ENCODE data around the gene ST8SIA1.

DNA sequence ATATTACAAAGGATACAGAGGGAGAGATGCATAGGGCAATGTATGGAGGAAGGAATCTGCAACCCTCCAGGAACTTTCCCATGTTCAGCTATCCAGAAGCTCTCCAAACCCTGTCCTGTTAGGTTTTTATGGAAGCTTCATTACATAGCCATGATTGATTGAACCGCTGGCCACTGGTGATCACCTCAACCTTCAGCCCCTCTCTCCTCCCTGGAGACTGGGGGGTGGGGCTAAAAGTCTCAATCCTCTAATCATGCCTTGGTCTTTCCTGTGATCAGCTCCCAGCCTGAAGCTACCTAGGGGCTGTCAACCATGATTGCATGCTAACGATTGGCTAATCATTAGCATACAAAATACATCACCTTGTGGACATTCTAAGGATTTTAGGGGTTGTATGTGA lies 123.4 kb downstream of the ST8SIA1 start:
- TF ChIP-seq, protein P1, sequence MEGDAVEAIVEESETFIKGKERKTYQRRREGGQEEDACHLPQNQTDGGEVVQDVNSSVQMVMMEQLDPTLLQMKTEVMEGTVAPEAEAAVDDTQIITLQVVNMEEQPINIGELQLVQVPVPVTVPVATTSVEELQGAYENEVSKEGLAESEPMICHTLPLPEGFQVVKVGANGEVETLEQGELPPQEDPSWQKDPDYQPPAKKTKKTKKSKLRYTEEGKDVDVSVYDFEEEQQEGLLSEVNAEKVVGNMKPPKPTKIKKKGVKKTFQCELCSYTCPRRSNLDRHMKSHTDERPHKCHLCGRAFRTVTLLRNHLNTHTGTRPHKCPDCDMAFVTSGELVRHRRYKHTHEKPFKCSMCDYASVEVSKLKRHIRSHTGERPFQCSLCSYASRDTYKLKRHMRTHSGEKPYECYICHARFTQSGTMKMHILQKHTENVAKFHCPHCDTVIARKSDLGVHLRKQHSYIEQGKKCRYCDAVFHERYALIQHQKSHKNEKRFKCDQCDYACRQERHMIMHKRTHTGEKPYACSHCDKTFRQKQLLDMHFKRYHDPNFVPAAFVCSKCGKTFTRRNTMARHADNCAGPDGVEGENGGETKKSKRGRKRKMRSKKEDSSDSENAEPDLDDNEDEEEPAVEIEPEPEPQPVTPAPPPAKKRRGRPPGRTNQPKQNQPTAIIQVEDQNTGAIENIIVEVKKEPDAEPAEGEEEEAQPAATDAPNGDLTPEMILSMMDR (IDR thresholded peaks at IDR 0.05): no peak
- TF ChIP-seq POLR2A (IDR thresholded peaks at IDR 0.05) (no peak), POLR2AphosphoS5 (IDR thresholded peaks at IDR 0.05) (no peak)
